ENCODE measurements around the gene EPHA8. TPM values are rescaled to one million over a fixed set of nuclear protein-coding genes. Genes with fewer than 3 reads are reported as not detected.
A peak's percentile ranks its signal among the peaks of the same experiment; 100 is the strongest.

Gene EPHA8
- polyA plus RNA-seq, 3 donors from 2014 or later = not detected

GRCh38 chr1:22563671-22564602 is 648 bp downstream of the EPHA8 start:
- Mint-ChIP-seq H3K27ac (no peak overlapping the region), H3K9me3 (no peaks in the 10 kb centered on the region), H3K4me3 (peak overlapping the region in 1 of 5 donors; percentile 30), H3K36me3 (no peaks in the 10 kb centered on the region), H3K27me3 (ENCODE audit: low read depth in 3 of 3) (peaks cover 12 to 27% (median 16%) of the 10 kb centered on the region in 3 donors), H3K4me1 (peaks cover 0 to 4% of the 10 kb centered on the region in 2 donors)
- DNase-seq = no peak

- no peak overlapping the region for H3K4me3 Mint-ChIP-seq
- no peaks in the 10 kb centered on the region for H3K36me3 Mint-ChIP-seq
- DNase-seq = no peak
- peaks cover 0 to 3% (median 0%) of the 10 kb centered on the region in 6 donors for H3K9me3 Mint-ChIP-seq
- H3K27ac Mint-ChIP-seq = no peak overlapping the region
- peaks cover 10 to 17% (median 14%) of the 10 kb centered on the region in 3 donors for H3K27me3 Mint-ChIP-seq (ENCODE audit: low read depth in 3 of 3)
- H3K4me1 Mint-ChIP-seq = peaks cover 0 to 4% of the 10 kb centered on the region in 2 donors
Measured at GRCh38 chr1:22566161-22566560, 2.9 kb downstream of the EPHA8 start.

DNA sequence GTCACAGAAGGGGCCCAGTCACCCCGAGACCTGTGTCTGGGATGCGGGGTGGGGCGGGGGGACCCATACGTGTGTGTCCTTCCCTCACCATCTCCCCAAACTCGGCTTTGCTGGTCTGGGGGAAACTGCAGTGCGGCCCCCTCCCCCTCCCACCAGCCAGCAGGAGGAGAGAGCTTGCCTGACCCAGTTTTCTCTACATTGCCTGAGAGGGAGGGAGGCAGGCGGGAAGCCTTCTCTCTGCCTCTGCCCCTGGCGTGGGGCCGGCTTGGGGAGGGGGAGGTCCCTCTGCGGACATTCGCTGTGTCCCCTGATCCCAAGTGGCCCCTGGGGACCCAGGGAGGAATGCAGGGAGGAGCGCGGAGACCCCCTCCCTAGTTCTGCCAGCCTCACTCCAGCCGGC is 3.9 kb downstream of the EPHA8 start:
- Mint-ChIP-seq H3K9me3 (peaks cover 0 to 3% (median 0%) of the 10 kb centered on the region in 6 donors), H3K4me3 (no peak overlapping the region), H3K27ac (no peak overlapping the region), H3K36me3 (no peaks in the 10 kb centered on the region), H3K27me3 (ENCODE audit: low read depth in 3 of 3) (peaks cover 7 to 8% (median 8%) of the 10 kb centered on the region in 3 donors), H3K4me1 (peaks cover 0 to 4% of the 10 kb centered on the region in 2 donors)
- no peak for DNase-seq

GRCh38 chr1:22567994-22568393 is 4.7 kb downstream of the EPHA8 start:
- Mint-ChIP-seq H3K4me3 (no peak overlapping the region), H3K27me3 (ENCODE audit: low read depth in 3 of 3) (peaks cover 2 to 8% (median 5%) of the 10 kb centered on the region in 3 donors), H3K27ac (no peak overlapping the region), H3K36me3 (no peaks in the 10 kb centered on the region), H3K4me1 (peaks cover 0 to 4% of the 10 kb centered on the region in 2 donors), H3K9me3 (peaks cover 0 to 3% (median 0%) of the 10 kb centered on the region in 6 donors)
- no peak for DNase-seq

GRCh38 chr1:22569269-22569668 is 6.0 kb downstream of the EPHA8 start:
- no peak overlapping the region for H3K4me3 Mint-ChIP-seq
- peaks cover 0 to 3% (median 0%) of the 10 kb centered on the region in 6 donors for H3K9me3 Mint-ChIP-seq
- H3K27me3 Mint-ChIP-seq (ENCODE audit: low read depth in 3 of 3) = peaks cover 0 to 5% (median 4%) of the 10 kb centered on the region in 3 donors
- H3K27ac Mint-ChIP-seq = no peak overlapping the region
- no peaks in the 10 kb centered on the region for H3K36me3 Mint-ChIP-seq
- DNase-seq = no peak
- H3K4me1 Mint-ChIP-seq = peaks cover 0 to 2% of the 10 kb centered on the region in 2 donors

DNA sequence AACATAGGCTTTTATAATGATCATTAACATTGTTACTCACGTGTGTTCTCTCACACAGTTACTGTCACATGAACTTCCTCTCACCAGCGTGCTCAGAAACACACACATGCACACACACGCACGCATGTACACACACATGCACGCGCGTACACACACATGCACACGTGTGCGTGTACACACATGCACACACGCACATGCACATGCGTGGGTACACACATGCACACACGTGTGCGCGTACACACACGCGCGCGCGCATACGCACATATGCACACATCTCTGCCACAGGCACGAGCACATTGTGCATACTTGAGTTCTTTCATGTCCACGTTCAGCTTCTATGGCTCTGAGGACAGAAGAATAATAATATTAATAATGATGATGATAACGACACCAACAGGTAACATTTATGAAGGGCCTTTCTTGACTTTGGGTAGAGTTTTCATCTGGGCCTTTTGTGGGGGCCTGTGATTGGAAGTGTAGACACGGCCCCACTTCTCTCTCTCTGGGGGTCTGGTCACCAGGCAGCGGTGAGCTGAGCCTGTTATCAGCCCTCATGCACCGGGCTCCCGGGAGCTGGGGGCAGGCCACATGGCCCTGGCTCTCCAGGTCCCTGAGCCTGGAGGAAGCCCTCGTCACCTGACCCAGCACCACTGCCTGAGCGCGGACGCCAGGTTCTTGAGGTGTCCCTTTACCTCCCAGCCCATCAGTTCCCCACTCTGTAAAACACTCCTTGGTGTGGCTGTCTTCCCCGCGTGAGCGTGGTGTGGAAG is 7.0 kb downstream of the EPHA8 start:
- Mint-ChIP-seq H3K27ac (no peak overlapping the region), H3K27me3 (ENCODE audit: low read depth in 3 of 3) (peaks cover 0 to 3% (median 0%) of the 10 kb centered on the region in 3 donors), H3K9me3 (peaks cover 0 to 3% (median 0%) of the 10 kb centered on the region in 6 donors), H3K4me1 (no peaks in the 10 kb centered on the region), H3K36me3 (no peaks in the 10 kb centered on the region), H3K4me3 (no peak overlapping the region)
- DNase-seq = no peak

- Mint-ChIP-seq H3K4me3 (no peak overlapping the region), H3K27me3 (ENCODE audit: low read depth in 3 of 3) (peaks cover 0 to 2% (median 0%) of the 10 kb centered on the region in 3 donors), H3K36me3 (no peaks in the 10 kb centered on the region), H3K27ac (no peak overlapping the region), H3K4me1 (no peaks in the 10 kb centered on the region), H3K9me3 (peaks cover 0 to 3% (median 0%) of the 10 kb centered on the region in 6 donors)
- no peak for DNase-seq
Measured at GRCh38 chr1:22572818-22573217, 9.5 kb downstream of the EPHA8 start.

- H3K4me1 Mint-ChIP-seq = no peaks in the 10 kb centered on the region
- no peak overlapping the region for H3K27ac Mint-ChIP-seq
- DNase-seq = no peak
- no peaks in the 10 kb centered on the region for H3K36me3 Mint-ChIP-seq
- no peak overlapping the region for H3K4me3 Mint-ChIP-seq
- H3K9me3 Mint-ChIP-seq = peaks cover 0 to 3% (median 0%) of the 10 kb centered on the region in 6 donors
- H3K27me3 Mint-ChIP-seq (ENCODE audit: low read depth in 3 of 3) = peaks cover 0 to 2% (median 0%) of the 10 kb centered on the region in 3 donors
Measured at GRCh38 chr1:22573237-22573636, 9.9 kb downstream of the EPHA8 start.

- H3K9me3 Mint-ChIP-seq = no peaks in the 10 kb centered on the region
- no peaks in the 10 kb centered on the region for H3K4me1 Mint-ChIP-seq
- H3K36me3 Mint-ChIP-seq = no peaks in the 10 kb centered on the region
- H3K27me3 Mint-ChIP-seq (ENCODE audit: low read depth in 3 of 3) = peaks cover 0 to 2% (median 0%) of the 10 kb centered on the region in 3 donors
- H3K27ac Mint-ChIP-seq = no peak overlapping the region
- DNase-seq = no peak
- H3K4me3 Mint-ChIP-seq = no peak overlapping the region
Measured at GRCh38 chr1:22575532-22576149, 12.4 kb downstream of the EPHA8 start.

GRCh38 chr1:22576150-22576544 is 12.9 kb downstream of the EPHA8 start:
- Mint-ChIP-seq H3K4me1 (no peaks in the 10 kb centered on the region), H3K9me3 (no peaks in the 10 kb centered on the region), H3K27ac (no peak overlapping the region), H3K4me3 (no peak overlapping the region), H3K36me3 (no peaks in the 10 kb centered on the region), H3K27me3 (ENCODE audit: low read depth in 3 of 3) (peaks cover 0 to 2% (median 0%) of the 10 kb centered on the region in 3 donors)
- no peak for DNase-seq

DNA sequence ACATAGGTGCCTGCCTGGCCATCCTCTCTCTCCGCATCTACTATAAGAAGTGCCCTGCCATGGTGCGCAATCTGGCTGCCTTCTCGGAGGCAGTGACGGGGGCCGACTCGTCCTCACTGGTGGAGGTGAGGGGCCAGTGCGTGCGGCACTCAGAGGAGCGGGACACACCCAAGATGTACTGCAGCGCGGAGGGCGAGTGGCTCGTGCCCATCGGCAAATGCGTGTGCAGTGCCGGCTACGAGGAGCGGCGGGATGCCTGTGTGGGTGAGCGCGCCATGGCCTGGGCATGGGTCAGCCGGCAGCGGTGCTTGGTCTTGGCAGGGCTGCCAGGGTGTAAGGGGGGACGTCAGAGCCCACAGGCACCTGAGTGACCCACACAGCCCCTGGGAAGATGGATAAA is 13.3 kb downstream of the EPHA8 start:
- Mint-ChIP-seq H3K4me1 (no peaks in the 10 kb centered on the region), H3K27me3 (ENCODE audit: low read depth in 3 of 3) (peaks cover 0 to 2% (median 0%) of the 10 kb centered on the region in 3 donors), H3K4me3 (no peak overlapping the region), H3K27ac (no peak overlapping the region), H3K36me3 (no peaks in the 10 kb centered on the region), H3K9me3 (no peaks in the 10 kb centered on the region)
- no peak for DNase-seq

DNA sequence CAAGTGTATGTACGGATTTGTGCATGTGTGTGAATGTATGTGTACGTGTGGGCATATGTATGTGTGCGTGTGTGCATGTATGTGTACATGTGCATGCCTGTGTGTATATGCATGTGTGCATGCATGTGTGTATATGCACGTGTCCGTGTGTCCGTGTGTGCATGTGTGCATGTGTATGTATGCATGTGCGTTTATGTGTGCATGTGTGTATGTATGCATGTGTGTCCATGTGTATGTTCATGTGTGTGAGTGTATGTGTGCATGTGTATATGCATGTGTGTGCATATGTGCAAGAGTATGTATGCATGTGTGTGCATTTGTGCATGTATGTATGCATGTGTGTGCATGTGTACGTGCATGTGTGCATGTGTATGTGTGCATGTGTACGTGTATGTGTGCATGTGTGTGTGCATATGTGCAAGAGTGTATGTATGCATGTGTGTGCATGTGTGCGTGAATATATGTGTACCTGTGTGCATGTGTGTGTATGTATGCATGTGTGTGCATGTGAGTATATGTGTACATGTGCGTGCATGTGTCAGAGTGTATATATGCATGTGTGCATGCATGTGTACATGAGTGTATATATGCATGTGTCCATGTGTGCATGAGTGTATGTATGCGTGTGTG is 15.6 kb downstream of the EPHA8 start:
- no peak overlapping the region for H3K27ac Mint-ChIP-seq
- no peak overlapping the region for H3K4me3 Mint-ChIP-seq
- no peaks in the 10 kb centered on the region for H3K9me3 Mint-ChIP-seq

DNA sequence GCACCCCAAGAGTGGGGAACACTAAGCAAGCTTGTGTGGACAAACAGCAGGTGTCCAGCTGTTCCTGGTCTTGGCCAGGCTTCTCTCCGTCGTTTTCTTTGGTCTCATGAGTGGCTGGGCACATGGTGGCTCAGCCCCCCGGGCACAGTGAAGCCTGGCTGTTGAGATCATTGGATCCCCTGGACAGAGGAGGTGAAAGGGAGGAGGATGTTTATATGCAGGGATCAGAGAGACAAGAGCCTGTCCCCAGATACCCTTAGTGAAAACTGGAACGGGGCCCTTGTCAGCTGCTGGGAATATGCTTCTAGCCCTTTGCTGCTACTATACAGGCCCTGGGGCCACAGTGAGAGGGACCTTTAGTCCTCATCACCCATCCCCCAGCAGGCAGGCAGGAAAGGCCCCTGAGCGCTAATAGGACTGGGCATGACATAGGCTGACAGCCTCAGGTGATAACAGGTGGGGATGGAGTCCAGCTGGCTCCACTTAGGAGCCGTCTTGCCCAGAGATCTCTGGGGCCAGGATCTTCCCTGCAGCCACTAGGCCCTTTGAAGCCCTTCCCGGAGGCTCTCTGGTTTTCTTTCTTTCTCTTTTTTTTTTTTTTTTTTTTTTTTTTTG is 16.4 kb downstream of the EPHA8 start:
- no peak overlapping the region for H3K27ac Mint-ChIP-seq
- no peaks in the 10 kb centered on the region for H3K36me3 Mint-ChIP-seq
- H3K4me3 Mint-ChIP-seq = no peak overlapping the region
- DNase-seq = no peak
- H3K27me3 Mint-ChIP-seq (ENCODE audit: low read depth in 3 of 3) = peaks cover 0 to 2% (median under 1%) of the 10 kb centered on the region in 3 donors
- no peaks in the 10 kb centered on the region for H3K9me3 Mint-ChIP-seq
- no peaks in the 10 kb centered on the region for H3K4me1 Mint-ChIP-seq

More for the DNA sequence above, 15.6 kb downstream of the EPHA8 start:
- Mint-ChIP-seq H3K36me3 (no peaks in the 10 kb centered on the region), H3K4me1 (no peaks in the 10 kb centered on the region), H3K27me3 (ENCODE audit: low read depth in 3 of 3) (peaks cover 0 to 2% (median 0%) of the 10 kb centered on the region in 3 donors)
- no peak for DNase-seq
